H1 (cell line): Measurements from ENCODE around the gene CENPO. TPM values are rescaled to one million over a fixed set of nuclear protein-coding genes. Genes with fewer than 3 reads are reported as not detected.

Experiments used
- CTCF ChIA-PET: fragments of 300-600 bp; sonication (Branson Sonifier 250); formaldehyde crosslinking; loops from one replicate; lab custom pipeline; 2021; ENCODE audit not compliant: partially characterized antibody; lab: Charles Lee
- POLR2A ChIA-PET: fragments of 300-600 bp; sonication (Branson Sonifier 250); formaldehyde crosslinking; loops from one replicate; lab custom pipeline; 2021; ENCODE audit warnings: inconsistent platforms; ENCODE audit not compliant: partially characterized antibody; lab: Charles Lee
- DNase-seq, 2 experiments: peaks; one replicate each; pipeline versions ENCODE4 v3.0.0 to v3.0.0-alpha.2; 2010 to 2022; ENCODE audit warnings: low spot score in 2 of 2, low read depth in 1 of 2, mixed read lengths in 1 of 2
- FAIRE-seq: peaks from 2 replicates; lab custom pipeline; 2011; peaks lifted over from hg19 to GRCh38; lab: Jason Lieb, UNC
- H2AFZ ChIP-seq: 2 replicates; pipeline ENCODE4 v1.8.1; 2012; ENCODE audit warnings: low read length, inconsistent platforms
- H2AK5ac ChIP-seq: 2 replicates; pipeline ENCODE4 v1.6.1; 2013; ENCODE audit warnings: low read depth, low read length
- H2BK120ac ChIP-seq: replicated peaks from 2 replicates; pipeline ENCODE3; 2013; ENCODE audit warnings: low read depth, low read length, inconsistent platforms
- H2BK12ac ChIP-seq: 2 replicates; pipeline ENCODE4 v1.6.1; 2013; ENCODE audit warnings: low read depth, low read length
- H2BK15ac ChIP-seq: 2 replicates; pipeline ENCODE4 v1.6.1; 2013; ENCODE audit warnings: low read length
- H2BK20ac ChIP-seq: 2 replicates; pipeline ENCODE4 v1.6.1; 2013; ENCODE audit warnings: low read length
- H2BK5ac ChIP-seq: 2 replicates; pipeline ENCODE4 v1.6.1; 2013; ENCODE audit warnings: low read depth, low read length
- H3K14ac ChIP-seq: 2 replicates; pipeline ENCODE4 v1.6.1; 2013; ENCODE audit warnings: inconsistent platforms; ENCODE audit not compliant: insufficient read length
- H3K18ac ChIP-seq: 2 replicates; pipeline ENCODE4 v1.6.1; 2013; ENCODE audit warnings: low read length; ENCODE audit errors: extremely low read depth
- H3K23ac ChIP-seq: 2 replicates; pipeline ENCODE4 v1.6.1; 2013; ENCODE audit warnings: inconsistent platforms; ENCODE audit not compliant: insufficient read length
- H3K23me2 ChIP-seq: 2 replicates; pipeline ENCODE4 v1.6.1; 2013; ENCODE audit warnings: low read depth, low read length
- H3K27ac ChIP-seq: 2 replicates; pipeline ENCODE4 v1.6.1; 2011; ENCODE audit warnings: low read depth, low read length, inconsistent platforms
- H3K27me3 ChIP-seq, 4 experiments: replicated peaks in 1 of 4; 1 replicate in 1 of 4; 2 replicates in 3 of 4; pipeline versions ENCODE4 v1.6.1 to v1.8.1; 2011 to 2013; ENCODE audit warnings: low read length in 3 of 4, mild to moderate bottlenecking in 3 of 4, inconsistent platforms in 2 of 4, mixed read lengths in 2 of 4, moderate library complexity in 1 of 4; ENCODE audit not compliant: control insufficient read depth in 3 of 4, insufficient read depth in 3 of 4; ENCODE audit errors: extremely low read depth in 1 of 4
- H3K36me3 ChIP-seq, 4 experiments: 2 replicates each; pipeline versions ENCODE4 v1.6.1 to v1.8.1; 2011 to 2013; ENCODE audit warnings: mild to moderate bottlenecking in 4 of 4, low read length in 3 of 4, moderate library complexity in 2 of 4, control low read depth in 1 of 4, inconsistent platforms in 1 of 4; ENCODE audit not compliant: insufficient read depth in 4 of 4, control insufficient read depth in 2 of 4
- H3K4ac ChIP-seq: replicated peaks from 2 replicates; pipeline ENCODE3; 2013; ENCODE audit warnings: low read length, low read depth, mixed read lengths, inconsistent platforms; ENCODE audit not compliant: insufficient read length
- H3K4me1 ChIP-seq, 4 experiments: replicated peaks in 1 of 4; 1 replicate in 1 of 4; 2 replicates in 3 of 4; pipeline versions ENCODE4 v1.6.1 to v1.8.1; 2011 to 2013; ENCODE audit warnings: low read length in 3 of 4, inconsistent platforms in 2 of 4, mixed read lengths in 1 of 4; ENCODE audit not compliant: insufficient read depth in 4 of 4, control insufficient read depth in 3 of 4
- H3K4me2 ChIP-seq, 2 experiments: 2 replicates each; pipeline versions ENCODE4 v1.6.1 to v1.8.1; 2011 to 2013; ENCODE audit warnings: low read depth in 2 of 2, low read length in 2 of 2, control low read depth in 1 of 2, inconsistent platforms in 1 of 2, mild to moderate bottlenecking in 1 of 2; ENCODE audit not compliant: insufficient read depth in 1 of 2
- H3K4me3 ChIP-seq, 4 experiments: fragments of 200-600, 300-600 bp in 1 of 4; sonication (generic), shearing (Covaris generic), sonication (Bioruptor Twin) in 1 of 4; 2 replicates each; pipeline versions ENCODE4 v1.5.1 to v1.8.1; 2011 to 2016; ENCODE audit warnings: low read length in 4 of 4, low read depth in 3 of 4, control low read depth in 2 of 4, inconsistent platforms in 2 of 4, mild to moderate bottlenecking in 2 of 4, mixed read lengths in 1 of 4, moderate library complexity in 1 of 4; ENCODE audit not compliant: insufficient read depth in 2 of 4; ENCODE audit errors: extremely low read depth in 1 of 4
- H3K56ac ChIP-seq: replicated peaks from 2 replicates; pipeline ENCODE3; 2013; ENCODE audit warnings: low read depth, mild to moderate bottlenecking, mixed read lengths, low read length, inconsistent platforms; ENCODE audit not compliant: insufficient read length
- H3K79me1 ChIP-seq: 2 replicates; pipeline ENCODE4 v1.6.1; 2013; ENCODE audit warnings: low read depth, low read length, control low read depth
- H3K79me2 ChIP-seq, 2 experiments: 2 replicates each; pipeline versions ENCODE4 v1.6.1 to v1.8.1; 2012 to 2013; ENCODE audit warnings: low read length in 2 of 2, mild to moderate bottlenecking in 2 of 2, inconsistent platforms in 1 of 2; ENCODE audit not compliant: insufficient read depth in 2 of 2, control insufficient read depth in 1 of 2
- H3K9ac ChIP-seq, 4 experiments: replicated peaks in 1 of 4; 1 replicate in 1 of 4; 2 replicates in 3 of 4; pipeline versions ENCODE4 v1.6.1 to v1.8.1; 2011 to 2013; ENCODE audit warnings: low read depth in 3 of 4, low read length in 3 of 4, control low read depth in 2 of 4, mild to moderate bottlenecking in 2 of 4, moderate library complexity in 2 of 4, inconsistent platforms in 1 of 4; ENCODE audit errors: extremely low read depth in 1 of 4
- H3K9me3 ChIP-seq, 2 experiments: 2 replicates each; pipeline versions ENCODE4 v1.6.1 to v1.8.1; 2012 to 2013; ENCODE audit warnings: mild to moderate bottlenecking in 2 of 2, moderate library complexity in 2 of 2, control low read depth in 1 of 2, inconsistent platforms in 1 of 2, low read depth in 1 of 2, low read length in 1 of 2, mixed read lengths in 1 of 2; ENCODE audit not compliant: insufficient read depth in 2 of 2
- H4K20me1 ChIP-seq, 2 experiments: replicated peaks in 1 of 2; 2 replicates each; pipeline versions ENCODE3 to v1.8.1; 2011 to 2013; ENCODE audit warnings: inconsistent platforms in 2 of 2, low read length in 2 of 2, mild to moderate bottlenecking in 1 of 2; ENCODE audit not compliant: insufficient read depth in 2 of 2, control insufficient read depth in 1 of 2
- H4K5ac ChIP-seq: 2 replicates; pipeline ENCODE4 v1.6.1; 2013; ENCODE audit warnings: low read length, low read depth, mixed read lengths, inconsistent platforms; ENCODE audit not compliant: insufficient read length
- H4K8ac ChIP-seq: 2 replicates; pipeline ENCODE4 v1.8.0; 2013; ENCODE audit warnings: mild to moderate bottlenecking, moderate library complexity, low read length, inconsistent platforms; ENCODE audit not compliant: insufficient read depth; ENCODE audit errors: extremely low read depth
- H4K91ac ChIP-seq: replicated peaks from 2 replicates; pipeline ENCODE3; 2013; ENCODE audit warnings: low read length, mixed read lengths, inconsistent platforms; ENCODE audit not compliant: insufficient read length
- CBX8 ChIP-seq: fragments of 300-800, 300-1000 bp; sonication (generic); IDR thresholded peaks from 2 replicates; pipeline ENCODE4 v1.7.1; 2016; ENCODE audit warnings: low read depth, low read length, borderline replicate concordance
- CHD2 ChIP-seq: IDR thresholded peaks from 2 replicates; pipeline ENCODE4 v1.6.1; 2012; ENCODE audit warnings: low read length, improper control_type of control experiment
- CTCF ChIP-seq, 3 experiments: IDR thresholded peaks; 1 replicate in 2 of 3; 2 replicates in 1 of 3; pipeline versions ENCODE4 v1.5.1 to v1.6.1; 2011; ENCODE audit warnings: low read length in 3 of 3, mild to moderate bottlenecking in 3 of 3, inconsistent platforms in 2 of 3, low read depth in 1 of 3, moderate library complexity in 1 of 3; ENCODE audit not compliant: insufficient read depth in 1 of 3; ENCODE audit errors: control extremely low read depth in 1 of 3
- HDAC6 ChIP-seq: IDR thresholded peaks from one replicate; pipeline ENCODE4 v1.7.1; 2012; ENCODE audit warnings: low read depth, mild to moderate bottlenecking, inconsistent platforms, low read length, moderate library complexity
- MAFK ChIP-seq: IDR thresholded peaks from 2 replicates; pipeline ENCODE4 v1.6.1; 2012; ENCODE audit warnings: low read depth, mild to moderate bottlenecking, improper control_type of control experiment, low read length
- SIRT6 ChIP-seq: IDR thresholded peaks from one replicate; pipeline ENCODE4 v1.7.1; 2012; ENCODE audit warnings: low read length, inconsistent platforms
- WGBS, 2 experiments: shearing (Covaris generic) in 1 of 2; methylation state at CpG; one replicate each; pipeline versions ENCODE4 v1.1.6 to v1.1.7; 2013 to 2015; ENCODE audit warnings: low lambda C conversion rate in 2 of 2, mixed read lengths in 2 of 2, inconsistent platforms in 1 of 2, low coverage in 1 of 2, missing lambda C conversion rate in 1 of 2; ENCODE audit not compliant: insufficient replicate concordance in 2 of 2, insufficient coverage in 1 of 2, insufficient read length in 1 of 2; ENCODE audit errors: extremely low coverage in 1 of 2, missing lambda C conversion rate in 1 of 2; 5-methylcytosine and 5-hydroxymethylcytosine counted together
- polyA plus RNA-seq, 7 experiments: library from polyadenylated mRNA; depleted of rRNA in 3 of 7; stranded (reverse) in 5 of 7; unstranded in 2 of 7; fragments of >200 nt in 5 of 7; fragments of 200-250 nt in 2 of 7; gene quantifications; 1 replicate in 5 of 7; 2 replicates in 1 of 7; 4 replicates in 1 of 7; pipeline versions ENCODE4 v1.2.1 to v1.2.3, GENCODE V29; 2011 to 2013; ENCODE audit warnings: missing spikeins in 2 of 7, mixed read lengths in 2 of 7
- total RNA-seq: library from RNA; stranded (reverse); fragmentation: NEBNext Ultra II Directional; extraction: Animal tissue kit (Norgen Biotek cat#: 25700); gene quantifications from 2 replicates; pipeline ENCODE4 v1.2.1, GENCODE V29; 2021

Gene CENPO
- total and polyA plus RNA-seq, 2 of the 8 experiments (the other 6 are each of a cell fraction or from before 2014, with no cell fraction given), result 34.4 to 46.3 TPM

DNA sequence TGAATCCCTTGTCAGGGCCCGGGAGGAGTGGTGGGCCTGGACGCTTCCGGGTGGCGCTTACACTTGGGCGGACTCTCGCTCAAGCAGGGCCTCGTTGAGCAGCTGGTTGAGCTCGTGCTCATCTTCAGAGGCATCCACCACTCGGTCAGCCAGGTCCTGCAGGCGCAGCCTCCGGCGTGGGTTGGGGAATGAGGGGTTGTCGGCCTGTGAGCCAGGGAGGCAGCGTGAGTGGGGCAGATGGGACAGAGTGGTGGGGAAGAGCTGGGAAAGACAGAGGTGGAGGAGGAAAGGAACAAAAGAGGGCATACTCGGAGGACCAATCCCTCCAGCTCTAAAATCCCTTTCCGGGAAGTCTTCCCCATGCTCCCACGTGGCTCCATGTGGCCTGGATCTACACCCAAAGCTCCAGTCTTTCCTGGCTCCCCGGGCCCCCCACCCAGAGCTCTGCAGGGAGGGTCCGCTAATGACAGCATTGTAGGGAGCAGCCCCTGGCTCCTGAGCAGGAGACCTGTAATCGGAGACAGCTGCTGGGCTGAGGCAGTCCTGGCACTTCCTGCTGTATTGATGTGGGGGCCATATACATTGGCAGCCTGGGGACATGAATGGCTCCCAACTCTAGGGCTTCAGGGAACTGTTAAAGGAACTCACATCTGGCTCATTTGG is 41.6 kb downstream of the CENPO start:
- Histone ChIP-seq H3K4ac (no peak overlapping the region), H3K4me2 (no peak overlapping the region), H4K5ac (no peak overlapping the region), H3K9ac (no peak overlapping the region), H4K20me1 (no peaks in the 10 kb centered on the region), H3K27ac (no peak overlapping the region), H2AFZ (no peak overlapping the region), H2BK5ac (no peak overlapping the region), H4K8ac (no peak overlapping the region; the same call in 1 of the 2 replicates), H3K36me3 (peaks cover 0 to 16% (median 2%) of the 10 kb centered on the region in 4 experiments; a peak in 4 of 8 replicates), H3K4me3 (no peak overlapping the region), H3K4me1 (peaks cover 0 to 14% (median 6%) of the 10 kb centered on the region in 4 experiments; a peak in 5 of 7 replicates), H3K27me3 (no peaks in the 10 kb centered on the region), H3K9me3 (peaks cover 2 to 13% of the 10 kb centered on the region in 2 experiments; a peak in 1 of 4 replicates), H3K18ac (no peak overlapping the region), H3K79me1 (no peaks in the 10 kb centered on the region; the same call in 1 of the 2 replicates), H3K14ac (no peak overlapping the region), H4K91ac (no peak overlapping the region), H3K23me2 (no peaks in the 10 kb centered on the region), H2BK20ac (no peak overlapping the region), H2AK5ac (no peak overlapping the region), H2BK120ac (no peak overlapping the region), H2BK15ac (no peak overlapping the region), H3K79me2 (no peaks in the 10 kb centered on the region; a peak in 1 of 4 replicates), H3K56ac (no peak overlapping the region), H3K23ac (no peak overlapping the region), H2BK12ac (no peak overlapping the region)
- TF ChIP-seq CHD2, result no peak
- TF ChIP-seq SIRT6, result no peak
- no peak for TF ChIP-seq CBX8
- no peak for TF ChIP-seq CTCF (IDR thresholded peaks at IDR 0.05; ENCODE audit: control extremely low read depth in 1 of 3, insufficient read depth in 1 of 3, low read depth in 1 of 3, low read length in 3 of 3)
- TF ChIP-seq HDAC6, result no peak
- TF ChIP-seq MAFK, result no peak
- DNase-seq (no peak), FAIRE-seq (no peak)
- 96% methylated on average over 20 of the region's 20 CpGs; no CpG with 5 or more reads in 1 of the 2 experiments for WGBS, 2 experiments
- CTCF ChIA-PET, result no interaction called here
- POLR2A ChIA-PET, result interaction anchor here (0.7 kb wide), 1 partner anchor 237 kb away, joined by 3 read pairs; no protein-coding TSS in a partner anchor
